COLO668 (cell line): ENCODE results near the gene C1orf87.
A peak's percentile ranks its signal among the peaks of the same experiment; 100 is the strongest.
"Not testable (repeated sequence)": the region's sequence is repeated elsewhere in the genome, so short reads cannot be mapped to it uniquely, and the experiment has no call there.

Source experiments
- DNase-seq: peaks from one replicate; lab custom pipeline; 2025; ENCODE audit not compliant: unreplicated experiment; lab: John Stamatoyannopoulos, UW

C1orf87 gene

DNA sequence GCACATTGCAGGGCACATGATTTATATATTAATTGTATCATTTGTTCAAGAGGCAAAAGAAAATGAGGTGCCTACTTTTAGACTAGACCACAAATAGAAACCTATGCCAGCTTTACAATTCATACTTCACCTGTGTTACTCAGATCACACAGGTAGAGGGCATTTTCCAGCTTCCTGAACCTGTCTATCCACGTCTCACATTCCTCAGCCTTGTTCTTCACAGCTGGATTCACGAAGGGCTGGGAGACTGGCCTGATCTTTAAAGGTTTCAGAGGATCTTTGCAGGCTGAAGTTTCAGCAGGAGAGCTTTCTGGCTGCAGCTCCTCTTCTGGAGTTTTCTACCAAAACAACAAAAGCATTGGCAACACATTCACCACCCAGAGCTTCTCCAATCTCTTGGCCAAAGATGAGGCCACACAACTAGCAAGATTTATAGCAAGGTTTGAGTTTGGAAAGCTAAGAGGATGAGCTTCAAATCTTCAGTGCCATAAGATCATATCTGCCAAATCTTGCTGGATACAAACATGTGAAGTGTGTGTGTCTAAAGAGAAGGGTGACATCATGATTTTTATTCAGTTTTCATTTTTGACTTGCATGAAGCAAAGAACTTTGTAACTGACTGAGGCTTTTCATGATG lies 76.0 kb downstream of the C1orf87 start:
- no peak for DNase-seq

DNA sequence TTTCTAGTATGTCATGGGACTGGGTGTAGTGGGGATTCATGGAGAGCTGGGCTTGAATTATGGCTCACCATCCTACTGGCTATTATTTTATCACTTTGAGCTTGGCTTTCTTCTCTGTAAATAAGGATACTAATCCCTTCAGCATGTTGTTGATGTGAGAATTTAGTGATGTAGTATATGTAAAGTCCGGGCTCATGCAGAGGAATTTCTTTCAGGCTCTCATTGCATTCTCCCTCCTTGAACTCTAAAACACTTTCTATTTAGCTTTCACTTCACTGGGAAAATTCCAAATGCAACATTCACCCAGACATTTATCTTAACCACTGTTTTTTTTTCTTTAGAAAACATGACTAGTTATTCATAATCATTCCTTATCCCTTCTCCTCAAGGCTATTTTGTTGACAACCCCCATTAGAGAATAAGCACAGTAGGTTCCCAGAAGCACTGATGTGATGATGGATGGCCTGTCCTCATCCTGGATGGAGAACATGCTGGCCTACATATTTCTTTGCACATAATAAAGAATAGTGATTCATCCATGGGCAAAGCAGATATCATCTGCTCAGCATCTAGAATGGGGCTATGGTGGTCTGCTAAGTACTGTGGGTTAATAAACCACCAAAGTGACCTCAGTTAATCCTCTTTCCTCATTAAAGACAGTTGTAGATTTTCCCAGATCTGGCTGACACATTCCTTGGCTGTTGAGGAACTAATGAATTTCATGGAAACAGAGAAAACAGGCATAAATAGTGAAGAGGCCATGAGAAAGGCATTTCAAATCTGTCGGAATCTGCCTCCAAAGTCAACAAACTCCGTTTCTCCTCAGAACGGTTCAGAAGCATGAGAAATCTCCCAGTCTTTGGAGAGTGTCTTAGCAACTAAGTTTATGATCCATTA lies 79.0 kb downstream of the C1orf87 start:
- DNase-seq: no peak

DNA sequence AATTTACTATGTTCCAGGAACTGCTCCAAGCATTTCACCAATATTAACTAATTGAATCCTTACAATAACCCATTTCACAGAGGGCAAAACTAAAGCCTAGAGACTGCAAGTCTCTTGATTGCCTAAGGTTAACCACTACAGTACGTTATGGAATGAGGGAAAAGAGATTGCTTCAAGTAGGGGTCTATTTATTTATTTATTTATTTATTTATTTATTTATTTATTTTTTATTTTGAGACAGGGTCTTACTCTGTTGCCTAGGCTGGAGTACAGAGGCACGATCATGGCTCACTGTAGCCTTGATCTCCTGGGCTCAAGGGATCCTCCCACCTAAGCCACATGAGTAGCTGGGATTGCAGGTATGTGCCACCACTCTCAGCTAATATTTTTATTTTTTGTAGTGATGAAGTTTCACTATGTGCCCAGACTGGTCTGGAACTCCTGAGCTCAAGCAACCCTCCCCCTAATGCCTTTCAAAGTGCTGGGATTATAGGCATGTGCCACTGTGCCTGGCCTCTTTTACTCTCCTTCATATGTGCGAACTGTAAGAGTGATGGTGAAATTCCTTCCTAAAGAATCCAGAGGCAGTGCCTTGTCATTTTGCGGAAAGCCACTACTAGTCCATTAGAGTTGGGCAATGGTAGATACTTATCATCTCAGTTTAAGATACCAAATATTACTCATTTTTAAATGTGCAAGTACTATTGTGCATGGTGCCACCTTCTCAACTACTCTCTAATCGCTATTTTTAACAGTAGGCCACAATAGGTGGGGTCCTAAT lies 81.3 kb downstream of the C1orf87 start:
- DNase-seq: no peak

DNA sequence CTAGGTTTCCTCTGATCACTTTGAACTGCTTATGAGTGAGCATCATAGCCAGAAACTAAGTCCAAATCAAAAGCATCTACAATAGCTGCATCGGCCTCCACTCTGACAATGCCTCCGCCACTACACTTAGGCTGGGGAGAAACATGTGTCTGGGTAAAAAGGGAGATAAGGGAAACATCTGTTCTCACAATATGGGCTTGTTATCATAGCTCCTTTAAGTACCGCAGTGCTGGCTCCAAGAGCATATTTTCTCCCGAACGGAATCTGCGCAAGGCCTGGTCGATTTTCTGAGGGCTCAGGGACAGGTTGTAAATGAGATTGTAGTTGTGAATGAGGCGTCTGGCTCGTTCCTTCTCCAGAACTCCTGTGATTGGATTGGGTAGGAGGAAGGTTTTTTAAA lies 83.1 kb downstream of the C1orf87 start:
- no peak for DNase-seq

DNA sequence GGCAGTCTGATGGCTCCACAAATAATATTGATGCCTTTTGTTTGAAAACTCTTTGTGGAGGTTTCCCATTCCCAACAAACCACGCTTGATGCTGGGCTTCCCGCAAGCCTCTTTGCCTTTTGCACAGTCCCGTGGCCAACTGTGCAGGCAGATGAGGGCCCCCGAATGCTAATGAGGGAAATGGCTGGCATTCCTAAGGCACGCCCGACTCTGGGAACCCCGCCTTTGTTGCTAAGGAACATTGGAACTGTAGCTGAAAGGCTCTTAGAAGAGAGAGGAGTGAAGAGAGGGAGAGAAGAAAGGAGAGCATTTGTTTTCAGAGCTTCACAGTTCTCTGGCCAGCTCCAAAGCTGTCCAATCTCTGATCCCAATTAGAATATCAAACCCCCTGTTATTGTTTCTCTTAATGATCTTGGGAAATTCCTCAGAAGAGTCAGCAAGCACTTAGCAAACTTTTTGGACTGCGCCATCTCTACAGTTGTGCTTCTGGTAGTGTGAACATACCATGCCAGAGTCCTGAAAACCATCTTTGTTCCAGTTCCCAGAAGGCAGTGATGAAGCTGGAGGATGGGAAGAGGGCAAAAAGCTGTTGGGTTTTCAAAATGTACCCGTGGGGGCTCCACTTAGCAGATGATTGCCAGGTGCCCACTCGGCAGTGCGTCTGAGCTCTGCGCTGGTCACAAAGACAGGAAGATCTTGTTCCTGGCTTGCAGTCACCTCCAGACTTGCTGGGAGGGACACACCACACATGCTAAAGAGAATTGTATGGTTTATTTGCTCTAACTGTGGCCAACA lies 86.9 kb downstream of the C1orf87 start:
- DNase-seq: no peak

DNA sequence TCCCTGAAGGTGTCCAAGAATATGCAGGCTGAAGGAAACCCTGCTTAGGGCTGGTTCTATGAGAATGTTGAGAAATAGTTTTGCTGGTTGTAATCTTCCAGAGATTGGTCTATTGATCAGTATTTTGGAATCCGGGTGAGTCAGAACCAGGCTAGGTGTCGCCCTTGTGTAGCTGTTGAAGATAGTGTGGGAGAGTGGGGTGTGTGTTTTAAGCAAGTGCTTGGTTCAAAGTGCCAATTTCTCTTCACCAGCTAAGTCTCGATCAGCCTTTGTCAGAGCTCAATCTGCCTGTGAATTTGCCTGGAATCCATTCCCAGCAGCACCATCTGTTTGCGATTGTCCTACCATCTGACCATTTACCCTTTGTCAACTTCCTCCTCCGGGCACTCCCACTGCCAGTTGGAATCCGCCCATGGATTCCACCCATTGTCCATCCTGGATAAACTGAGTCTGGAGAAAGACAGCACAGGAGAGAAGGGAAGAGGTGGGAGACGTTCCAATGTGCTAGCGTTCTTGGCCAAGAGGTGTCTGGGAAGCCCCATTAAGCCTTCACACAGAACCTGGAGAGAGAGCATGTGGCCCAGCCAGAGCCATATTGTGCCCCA lies 87.6 kb downstream of the C1orf87 start:
- DNase-seq: no peak

DNA sequence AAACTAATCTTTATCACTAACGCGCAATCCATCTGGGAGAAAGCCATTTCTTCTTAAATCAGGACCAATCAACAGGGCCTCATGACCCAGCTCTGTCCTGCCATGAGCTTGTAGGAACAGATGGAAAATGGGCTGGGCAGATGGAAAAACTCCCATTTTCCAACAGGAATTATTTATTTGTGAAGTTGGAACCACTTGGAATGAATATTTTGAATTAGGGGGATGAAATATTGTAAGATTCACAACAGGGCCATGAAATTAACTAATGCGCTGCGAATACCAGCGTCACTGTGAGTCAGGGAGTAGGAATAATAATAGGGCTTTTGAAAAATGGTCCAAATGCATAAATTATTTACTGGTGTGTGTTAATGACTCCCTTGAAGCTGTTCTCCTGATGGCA lies 93.9 kb downstream of the C1orf87 start:
- no peak for DNase-seq

DNA sequence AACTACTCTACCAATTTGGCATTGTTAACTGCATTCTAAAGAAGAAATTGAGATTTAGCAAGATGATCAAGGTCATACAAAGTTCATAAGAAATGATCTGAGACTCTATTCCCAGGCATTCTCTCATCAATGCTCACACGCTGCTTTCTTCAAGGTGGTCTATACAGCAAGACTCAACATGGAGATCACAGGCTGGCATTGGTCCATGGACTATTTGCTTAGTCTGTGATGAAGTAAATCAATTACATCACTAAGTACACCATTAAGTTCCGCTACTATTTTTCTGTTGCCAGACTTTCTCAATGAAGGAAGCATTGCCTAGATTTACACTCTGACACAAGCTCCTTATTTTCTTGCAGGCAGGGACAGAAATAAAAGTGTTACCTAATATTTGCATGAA lies 95.1 kb downstream of the C1orf87 start:
- no peak for DNase-seq

DNA sequence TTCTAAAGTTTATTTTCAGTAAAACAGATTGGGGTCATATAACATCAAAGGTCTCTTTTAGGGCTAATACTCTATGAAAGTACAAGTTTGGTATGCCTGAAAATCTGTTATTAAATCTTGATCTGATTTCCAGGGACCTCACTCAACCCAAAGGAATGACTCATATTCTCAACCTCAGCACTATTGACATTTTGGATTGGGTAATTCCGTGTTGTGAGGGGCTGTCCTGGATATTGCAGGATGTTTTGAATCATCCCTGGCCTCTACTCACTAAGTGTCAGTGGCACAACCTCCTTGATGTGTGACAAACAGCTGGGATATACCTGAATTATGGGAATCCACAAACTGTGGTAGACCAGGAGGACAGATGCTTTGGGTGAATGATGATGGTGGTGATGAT lies 95.5 kb downstream of the C1orf87 start:
- DNase-seq: no peak

DNA sequence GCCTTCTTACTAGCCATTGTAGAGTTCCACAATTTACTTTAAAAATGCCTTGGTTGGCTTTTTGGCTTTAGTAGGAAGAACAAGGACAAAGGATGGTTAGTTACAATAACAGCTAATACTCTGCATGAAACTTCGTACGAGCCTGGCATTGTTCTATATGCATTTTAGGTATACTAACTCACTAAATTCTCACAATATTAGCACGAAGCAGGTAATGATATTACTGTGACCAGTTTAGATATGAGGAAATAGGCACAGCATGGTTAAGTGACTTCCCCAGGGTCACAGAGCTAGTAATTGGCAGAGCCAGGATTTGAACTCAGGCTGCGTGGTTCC lies 96.5 kb downstream of the C1orf87 start:
- no peak for DNase-seq

DNA sequence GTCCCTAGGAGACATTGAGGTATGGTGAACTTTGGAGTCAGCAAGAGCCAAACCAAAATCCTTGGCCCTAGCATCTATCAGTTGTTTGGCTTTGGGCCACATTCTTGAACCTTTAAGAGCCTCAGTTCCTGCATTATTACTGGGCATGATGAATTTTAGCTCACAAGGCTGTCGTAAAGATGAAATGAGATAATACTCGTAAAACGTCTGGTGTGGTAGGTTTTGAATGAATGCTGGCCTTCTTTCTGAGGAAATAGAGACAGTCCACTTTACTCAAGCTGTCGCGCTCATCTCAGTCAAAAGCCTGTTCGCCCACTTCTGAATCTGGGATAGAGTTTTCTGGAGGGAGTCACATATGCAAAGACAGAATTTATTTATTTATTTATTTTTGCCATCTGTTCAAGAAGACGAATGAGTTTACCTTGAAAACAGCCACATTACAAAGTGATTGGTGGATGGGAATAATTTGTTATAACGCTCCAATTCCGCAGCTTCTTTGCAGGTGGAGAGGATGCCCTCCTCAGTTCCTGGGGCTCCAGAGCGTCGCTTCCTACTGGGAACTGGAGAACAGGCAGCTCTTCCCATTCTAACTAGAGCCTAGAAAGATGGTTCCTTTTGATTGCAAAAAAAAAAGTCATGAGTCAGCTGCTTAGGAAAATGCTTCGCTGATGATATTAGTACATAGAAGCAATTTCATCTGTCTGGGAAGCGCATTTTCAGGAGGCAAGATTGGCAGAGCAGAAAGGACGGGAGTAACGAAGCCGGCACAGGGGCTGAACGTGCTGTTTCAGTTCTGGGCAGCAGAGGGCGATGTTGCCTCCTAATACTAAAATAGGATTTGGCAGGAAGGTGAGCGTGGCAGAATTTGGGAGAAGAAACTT lies 97.1 kb downstream of the C1orf87 start:
- DNase-seq: peak; percentile 57

DNA sequence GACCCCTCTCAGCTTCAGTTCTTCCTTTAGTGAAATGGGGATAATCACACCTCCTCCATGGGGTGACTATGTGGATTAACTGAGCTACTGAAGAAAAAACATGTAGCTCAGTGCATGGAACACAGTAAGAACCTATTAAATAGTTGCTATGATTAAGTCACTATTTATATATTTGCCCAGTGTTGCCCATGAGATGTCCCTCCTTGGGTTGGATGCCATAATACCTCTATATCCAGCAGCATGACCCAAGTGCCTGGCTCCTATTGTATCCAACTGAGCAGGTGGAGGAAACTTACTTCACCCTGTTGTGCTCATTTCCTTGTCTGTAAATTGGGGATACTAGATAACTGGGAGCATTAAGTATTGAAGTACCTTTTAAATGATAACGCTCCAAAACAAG lies 99.9 kb downstream of the C1orf87 start:
- no peak for DNase-seq

DNA sequence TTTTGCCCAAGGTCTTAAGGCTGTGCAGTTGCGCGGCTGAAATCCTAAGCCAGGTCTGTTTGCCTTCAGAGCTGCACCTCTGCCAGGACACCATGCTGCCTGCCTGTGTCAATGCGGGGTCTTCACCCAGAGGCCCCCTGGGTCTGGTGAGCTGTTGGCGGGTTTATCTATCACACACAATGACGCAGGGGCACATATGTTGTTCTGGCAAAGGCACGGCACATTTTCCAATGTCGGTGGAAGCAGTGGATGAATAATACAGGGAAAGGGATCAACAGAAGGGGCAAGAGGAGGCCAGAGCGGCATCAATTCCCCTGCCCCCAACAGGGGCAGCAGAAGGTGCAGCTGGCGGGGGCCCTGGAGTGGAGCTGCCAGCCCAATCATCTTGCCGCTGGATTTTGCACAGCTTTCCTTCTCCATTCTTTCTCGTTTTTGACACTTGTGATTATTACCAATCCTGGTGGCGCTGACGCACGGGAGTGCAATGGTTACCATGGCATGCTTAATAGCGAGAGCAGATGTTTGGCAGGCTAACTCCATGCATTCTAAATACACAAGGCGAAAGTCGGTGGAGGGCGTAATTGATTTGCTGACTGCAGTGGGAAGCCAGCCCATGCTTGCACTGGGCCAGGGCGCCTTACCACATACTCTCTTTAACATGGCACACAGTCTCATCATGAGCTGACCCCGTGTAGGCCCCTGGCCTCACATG lies 101.2 kb downstream of the C1orf87 start:
- DNase-seq: no peak

DNA sequence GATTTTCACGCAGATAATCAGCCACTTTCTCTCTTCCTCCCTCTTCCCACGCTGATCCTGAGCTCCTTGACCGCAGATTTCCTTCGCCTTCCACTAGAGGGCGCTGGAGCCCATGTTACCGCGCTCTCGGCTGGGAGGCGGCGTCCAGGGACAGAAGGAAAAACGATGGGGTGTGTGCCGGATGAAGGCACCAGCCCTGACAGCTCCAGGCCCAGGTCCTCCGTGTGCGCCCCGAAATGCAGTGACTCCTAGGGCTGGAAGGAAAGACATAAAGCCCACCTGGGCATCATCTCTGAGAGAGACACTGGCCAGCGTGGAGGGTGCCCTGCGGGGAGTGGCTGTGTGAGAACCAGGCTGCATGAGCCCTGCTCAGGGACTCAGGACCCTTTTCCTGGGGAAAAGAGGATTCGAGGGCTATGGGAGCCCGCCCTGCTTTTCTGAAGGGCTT lies 102.1 kb downstream of the C1orf87 start:
- peak; percentile 83 for DNase-seq

DNA sequence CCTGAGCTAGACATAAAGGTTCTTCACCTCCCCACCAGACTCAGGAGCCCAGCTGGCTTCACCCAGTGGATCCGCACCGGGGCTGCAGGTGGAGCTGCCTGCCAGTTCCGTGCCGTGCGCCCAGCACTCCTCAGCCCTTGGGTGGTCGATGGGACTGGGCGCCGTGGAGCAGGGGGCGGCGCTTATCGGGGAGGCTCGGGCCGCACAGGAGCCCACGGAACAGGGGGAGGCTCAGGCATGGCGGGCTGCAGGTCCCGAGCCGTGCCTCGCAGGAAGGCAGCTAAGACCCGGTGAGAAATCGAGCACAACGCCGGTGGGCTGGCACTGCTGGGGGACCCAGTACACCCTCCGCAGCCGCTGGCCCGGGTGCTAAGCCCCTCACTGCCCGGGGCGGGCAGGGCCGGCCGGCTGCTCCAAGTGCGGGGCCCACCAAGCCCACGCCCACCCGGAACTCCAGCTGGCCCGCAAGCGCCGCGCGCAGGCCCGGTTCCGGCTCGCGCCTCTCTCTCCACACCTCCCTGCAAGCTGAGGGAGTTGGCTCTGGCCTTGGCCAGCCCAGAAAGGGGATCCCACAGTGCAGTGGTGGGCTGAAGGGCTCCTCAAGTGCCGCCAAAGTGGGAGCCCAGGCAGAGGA lies 103.9 kb downstream of the C1orf87 start:
- DNase-seq: not testable (repeated sequence)

DNA sequence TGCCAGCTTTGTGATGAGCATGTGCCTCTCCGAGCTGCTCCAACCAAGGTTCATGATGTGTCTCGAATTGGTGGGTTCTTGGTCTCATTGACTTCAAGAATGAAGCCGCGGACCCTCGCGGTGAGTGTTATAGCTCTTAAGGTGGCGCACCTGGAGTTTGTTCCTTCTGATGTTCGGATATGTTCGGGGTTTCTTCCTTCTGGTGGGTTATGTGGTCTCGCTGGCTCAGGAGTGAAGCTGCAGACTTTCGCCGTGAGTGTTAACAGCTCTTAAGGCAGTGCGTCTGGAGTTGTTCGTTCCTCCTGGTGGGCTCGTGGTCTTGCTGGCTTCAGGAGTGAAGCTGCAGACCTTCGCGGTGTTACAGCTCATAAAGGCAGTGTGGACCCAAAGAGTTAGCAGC lies 104.8 kb downstream of the C1orf87 start:
- not testable (repeated sequence) for DNase-seq

DNA sequence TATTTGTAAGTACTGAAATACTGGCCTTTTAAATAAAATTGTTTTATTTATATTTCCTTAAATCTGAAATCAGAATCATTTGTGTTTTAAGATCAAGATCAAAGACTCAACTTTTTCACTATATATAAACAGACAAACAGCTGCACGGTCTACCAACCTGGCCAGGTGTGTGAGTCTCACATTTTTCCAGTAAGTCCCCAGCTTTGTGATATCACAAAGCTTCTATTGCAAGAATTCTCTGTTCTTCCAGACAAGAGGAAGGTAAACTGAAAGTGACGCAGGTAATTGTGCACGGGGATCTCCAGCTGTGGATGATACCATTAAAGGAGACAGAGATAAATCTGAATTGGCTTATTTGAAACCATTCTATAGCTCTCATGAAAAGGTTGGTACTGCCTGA lies 105.8 kb downstream of the C1orf87 start:
- no peak for DNase-seq

DNA sequence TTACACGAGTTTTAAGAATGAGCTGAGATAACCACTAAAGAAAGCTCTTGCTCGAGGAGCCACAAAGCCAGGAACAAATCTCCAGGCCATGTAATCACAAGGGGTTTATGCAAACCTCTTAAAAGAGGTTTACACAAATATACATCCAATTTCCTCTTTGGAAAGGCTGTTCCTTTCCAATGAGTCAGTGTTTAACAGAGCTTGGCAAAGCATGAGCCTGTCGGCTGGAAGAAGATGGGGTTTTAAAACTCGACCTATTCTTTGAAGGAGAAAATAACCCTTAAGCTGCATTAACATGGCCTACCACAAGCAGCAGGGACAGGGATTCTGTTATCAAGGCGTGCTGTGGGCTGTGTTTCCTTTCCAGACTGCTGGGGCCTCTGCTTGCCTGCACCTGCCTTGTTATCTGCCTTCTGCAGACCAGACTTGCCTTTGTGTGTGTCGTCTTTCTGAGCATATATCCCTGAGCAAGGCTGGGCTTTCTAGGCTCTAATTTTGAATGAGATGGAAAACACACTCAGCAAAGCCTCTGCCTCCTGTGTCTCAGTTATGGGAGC lies 106.4 kb downstream of the C1orf87 start:
- no peak for DNase-seq
